Measurements from ENCODE around the gene HPSE2. TPM values are rescaled to one million over a fixed set of nuclear protein-coding genes. Genes with fewer than 3 reads are reported as not detected.
"Not testable (repeated sequence)": the region's sequence is repeated elsewhere in the genome, so short reads cannot be mapped to it uniquely, and the experiment has no call there.

Gene HPSE2
- total and polyA plus RNA-seq, 2 experiments from 2014 or later, result 0.10 to 0.24 TPM

DNA sequence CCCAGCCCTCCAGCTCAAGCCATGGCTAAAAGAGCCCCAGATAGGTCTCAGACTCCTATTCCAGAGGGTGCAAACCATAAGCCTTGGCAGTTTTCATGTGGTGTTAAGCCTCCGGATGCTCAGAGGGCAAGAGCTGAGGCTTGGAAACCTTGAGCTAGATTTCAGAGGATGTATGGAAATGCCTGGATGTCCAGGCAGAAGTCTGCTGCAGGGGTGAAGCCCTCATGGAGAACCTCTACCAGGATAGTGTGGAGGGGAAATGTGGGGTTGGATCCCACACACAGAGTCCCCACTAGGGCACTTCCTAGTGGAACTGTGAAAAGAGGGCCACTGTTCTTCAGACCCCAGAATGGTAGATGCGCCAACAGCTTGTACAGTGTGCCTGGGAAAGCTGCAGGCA lies 13.2 kb upstream of the HPSE2 start (continued):
- TF ChIP-seq CTCF (conservative IDR thresholded peaks at IDR 0.05; ENCODE audit: low read depth in 2 of 2) (no peak), JUNB (IDR thresholded peaks at IDR 0.05; ENCODE audit: unreplicated experiment) (no peak), EZH2phosphoT487 (IDR thresholded peaks at IDR 0.05; ENCODE audit: unreplicated experiment) (no peak)

- peaks cover 48% of the 10 kb centered on the region for H3K9me3 Mint-ChIP-seq
- H3K36me3 ChIP-seq (ENCODE audit: insufficient read depth); H3K4me2 ChIP-seq; H3K4me1 Mint-ChIP-seq; ATAC-seq; H3K4me1 ChIP-seq (ENCODE audit: insufficient read depth); H3F3A ChIP-seq (replicated peaks; ENCODE audit: low read depth); H3K27me3 Mint-ChIP-seq (ENCODE audit: insufficient read depth, low read depth, poor library complexity); H3K9me2 ChIP-seq (ENCODE audit: insufficient read depth); H3K4me3 Mint-ChIP-seq; DNase-seq (ENCODE audit: low spot score); H4K20me1 ChIP-seq (replicated peaks; ENCODE audit: insufficient read depth); H3K4me3 ChIP-seq; H3K27me3 ChIP-seq (ENCODE audit: insufficient read depth); H3K27ac ChIP-seq (ENCODE audit: low read depth); H2AFZ ChIP-seq; H3K27ac Mint-ChIP-seq; H3K79me2 ChIP-seq (replicated peaks; ENCODE audit: insufficient read depth): not testable (repeated sequence)
- H3K36me3 Mint-ChIP-seq (ENCODE audit: low read depth), result peaks cover 25% of the 10 kb centered on the region
These were observed 12.2 kb upstream of the HPSE2 start for GRCh38 chr10:99247893-99248292.

DNA sequence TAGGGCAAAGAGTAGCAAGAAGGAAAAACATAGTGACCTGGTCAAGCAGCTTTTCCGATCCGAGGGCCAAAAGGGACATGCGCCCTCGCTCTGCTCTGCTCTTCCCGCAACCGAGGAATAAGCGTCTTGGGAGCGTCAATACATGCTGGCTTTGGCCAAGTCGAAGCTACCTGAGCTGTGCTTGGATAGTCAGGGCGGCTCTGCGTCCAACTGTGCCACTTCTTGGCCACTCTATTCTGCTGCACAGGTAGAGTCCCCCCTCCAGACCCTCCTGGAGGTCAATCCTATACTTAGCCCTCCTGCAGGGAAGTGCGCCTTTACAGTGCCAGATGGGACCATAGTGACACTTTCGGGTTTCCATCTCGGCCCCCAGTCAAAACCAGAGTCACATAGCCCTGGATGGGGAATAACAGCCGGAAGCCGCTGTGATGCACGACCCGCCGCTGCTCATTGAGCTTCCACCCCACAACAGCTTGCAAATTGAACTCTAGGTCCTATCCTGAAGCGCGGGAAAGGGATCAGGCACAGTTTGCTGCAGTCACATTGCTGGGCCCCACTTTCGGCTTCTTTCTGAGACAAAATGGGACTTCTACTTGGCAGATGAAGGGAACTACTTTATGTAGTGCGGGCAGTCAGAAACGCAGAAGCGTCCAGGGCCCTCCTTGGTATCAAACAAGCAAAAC lies 1.1 kb upstream of the HPSE2 start:
- Histone ChIP-seq H3K4me3 (peak overlapping the region; percentile 75), H3K27ac (ENCODE audit: low read depth) (no peak overlapping the region), H3K79me2 (replicated peaks; ENCODE audit: insufficient read depth) (no peaks in the 10 kb centered on the region), H3K4me1 (ENCODE audit: insufficient read depth) (peaks cover 39% of the 10 kb centered on the region), H2AFZ (peak overlapping the region; percentile 99), H3K9me2 (ENCODE audit: insufficient read depth) (no peaks in the 10 kb centered on the region), H3K27me3 (ENCODE audit: insufficient read depth) (peaks cover 83% of the 10 kb centered on the region), H3K36me3 (ENCODE audit: insufficient read depth) (no peaks in the 10 kb centered on the region), H4K20me1 (replicated peaks; ENCODE audit: insufficient read depth) (no peaks in the 10 kb centered on the region), H3K4me2 (peak overlapping the region; percentile 82), H3F3A (replicated peaks; ENCODE audit: low read depth) (peaks cover 14% of the 10 kb centered on the region)
- Mint-ChIP-seq H3K9me3 (no peaks in the 10 kb centered on the region), H3K4me3 (peak overlapping the region; percentile 75), H3K36me3 (ENCODE audit: low read depth) (no peaks in the 10 kb centered on the region), H3K4me1 (peaks cover 31% of the 10 kb centered on the region; the same call in 2 of the 3 replicates), H3K27me3 (ENCODE audit: insufficient read depth, low read depth, poor library complexity) (peaks cover 64% of the 10 kb centered on the region), H3K27ac (no peak overlapping the region)
- TF ChIP-seq JUNB (IDR thresholded peaks at IDR 0.05; ENCODE audit: unreplicated experiment) (no peak), EZH2 (IDR thresholded peaks at IDR 0.05; ENCODE audit: low read depth, unreplicated experiment) (peak; percentile 65)
- DNase-seq (ENCODE audit: low spot score) (peak; percentile 52), ATAC-seq (peak; percentile 6)

Measured in GM23338 (cell line).